Trophoblast cell (in vitro differentiated cells and primary cell): Measurements from ENCODE around the gene FLII.

ENCODE experiments used
- DNase-seq, 2 donors: peaks; one replicate each; pipeline ENCODE4 v3.0.0-alpha.2; 2016
- H2AFZ ChIP-seq: 2 replicates; pipeline ENCODE4 v1.6.1; 2013; ENCODE audit warnings: low read length, moderate library complexity, mild to moderate bottlenecking; ENCODE audit not compliant: insufficient read depth, poor library complexity
- H2AK5ac ChIP-seq: 2 replicates; pipeline ENCODE4 v1.6.1; 2013; ENCODE audit warnings: mild to moderate bottlenecking, low read length
- H2BK120ac ChIP-seq: 2 replicates; pipeline ENCODE4 v1.6.1; 2013; ENCODE audit warnings: low read length, mild to moderate bottlenecking, moderate library complexity; ENCODE audit not compliant: insufficient read depth, poor library complexity
- H2BK12ac ChIP-seq: 2 replicates; pipeline ENCODE4 v1.6.1; 2013; ENCODE audit warnings: mild to moderate bottlenecking, low read length, moderate library complexity
- H2BK5ac ChIP-seq: 2 replicates; pipeline ENCODE4 v1.6.1; 2013; ENCODE audit warnings: low read length, low read depth, moderate library complexity, mild to moderate bottlenecking; ENCODE audit not compliant: poor library complexity
- H3K14ac ChIP-seq: 2 replicates; pipeline ENCODE4 v1.6.1; 2013; ENCODE audit warnings: mild to moderate bottlenecking, low read length
- H3K18ac ChIP-seq: 2 replicates; pipeline ENCODE4 v1.6.1; 2013; ENCODE audit warnings: mild to moderate bottlenecking, low read length
- H3K23ac ChIP-seq: 2 replicates; pipeline ENCODE4 v1.6.1; 2013; ENCODE audit warnings: low read length
- H3K27ac ChIP-seq: 2 replicates; pipeline ENCODE4 v1.5.1; 2013; ENCODE audit warnings: low read depth, mild to moderate bottlenecking, inconsistent platforms, low read length, moderate library complexity
- H3K27me3 ChIP-seq: 2 replicates; pipeline ENCODE4 v1.6.1; 2013; ENCODE audit warnings: inconsistent platforms, mild to moderate bottlenecking, low read length, moderate library complexity; ENCODE audit not compliant: insufficient read depth
- H3K36me3 ChIP-seq, 2 experiments: 1 replicate in 1 of 2; 2 replicates in 1 of 2; pipeline ENCODE4 v1.6.1; 2013; ENCODE audit warnings: low read length in 2 of 2, mild to moderate bottlenecking in 2 of 2, moderate library complexity in 1 of 2; ENCODE audit not compliant: insufficient read depth in 2 of 2, control insufficient read depth in 1 of 2
- H3K4ac ChIP-seq: 2 replicates; pipeline ENCODE4 v1.6.1; 2013; ENCODE audit warnings: low read depth, mild to moderate bottlenecking, low read length, moderate library complexity
- H3K4me1 ChIP-seq, 2 experiments: 1 replicate in 1 of 2; 2 replicates in 1 of 2; pipeline ENCODE4 v1.6.1; 2013; ENCODE audit warnings: low read length in 2 of 2, mild to moderate bottlenecking in 2 of 2, moderate library complexity in 1 of 2; ENCODE audit not compliant: insufficient read depth in 2 of 2, control insufficient read depth in 1 of 2
- H3K4me2 ChIP-seq: 2 replicates; pipeline ENCODE4 v1.6.1; 2013; ENCODE audit warnings: inconsistent platforms, mild to moderate bottlenecking, low read length, moderate library complexity
- H3K4me3 ChIP-seq: 2 replicates; pipeline ENCODE4 v1.5.1; 2013; ENCODE audit warnings: mild to moderate bottlenecking, low read depth, low read length, inconsistent platforms
- H3K79me1 ChIP-seq: one replicate; pipeline ENCODE4 v1.6.1; 2013; ENCODE audit warnings: low read length
- H3K79me2 ChIP-seq: 2 replicates; pipeline ENCODE4 v1.6.1; 2013; ENCODE audit warnings: low read length, mild to moderate bottlenecking; ENCODE audit not compliant: control insufficient read depth, insufficient read depth, poor library complexity
- H3K9ac ChIP-seq: 2 replicates; pipeline ENCODE4 v1.6.1; 2013; ENCODE audit warnings: mild to moderate bottlenecking, low read length
- H3K9me3 ChIP-seq: 2 replicates; pipeline ENCODE4 v1.6.1; 2013; ENCODE audit warnings: low read depth, mild to moderate bottlenecking, control low read depth, inconsistent platforms, low read length; ENCODE audit not compliant: insufficient read depth
- H4K12ac ChIP-seq: 2 replicates; pipeline ENCODE4 v1.6.1; 2013; ENCODE audit warnings: low read depth, mild to moderate bottlenecking, low read length, moderate library complexity
- H4K8ac ChIP-seq: 2 replicates; pipeline ENCODE4 v1.6.1; 2013; ENCODE audit warnings: low read depth, mild to moderate bottlenecking, low read length, moderate library complexity
- H4K91ac ChIP-seq: one replicate; pipeline ENCODE4 v1.6.1; 2013; ENCODE audit warnings: low read depth, mild to moderate bottlenecking, low read length, moderate library complexity
- WGBS: extraction: QIAGEN DNeasy Blood & Tissue Kit; methylation state at CpG from one replicate; pipeline ENCODE4 v1.1.7; 2013; ENCODE audit warnings: missing lambda C conversion rate; ENCODE audit not compliant: insufficient read length, insufficient coverage; ENCODE audit errors: extremely low coverage; 5-methylcytosine and 5-hydroxymethylcytosine counted together

Gene FLII

DNA sequence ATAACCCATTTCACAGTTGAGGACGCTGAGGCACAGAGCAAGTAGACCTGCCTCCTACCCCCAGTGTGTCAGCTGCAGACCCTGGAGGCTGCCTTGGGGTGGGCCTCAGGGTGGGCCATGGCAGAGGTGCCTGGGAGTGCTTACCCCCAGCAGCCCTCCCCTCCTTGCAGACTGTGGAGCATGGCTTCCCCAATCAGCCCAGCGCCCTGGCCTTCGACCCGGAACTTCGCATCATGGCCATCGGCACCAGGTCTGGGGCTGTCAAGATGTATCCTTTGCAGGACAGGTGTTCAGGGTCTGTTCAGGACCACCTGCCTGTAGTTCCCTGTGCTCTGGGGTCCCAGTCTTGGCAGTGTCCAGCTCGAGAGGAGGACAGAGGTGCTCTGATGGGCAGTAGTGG lies 28.8 kb downstream of the FLII start:
- peaks cover 28% of the 10 kb centered on the region in 2 experiments for H3K36me3 ChIP-seq
- no peak overlapping the region for H3K4ac ChIP-seq
- H2AFZ ChIP-seq: no peak overlapping the region
- no peak overlapping the region for H3K23ac ChIP-seq
- no peak overlapping the region for H3K14ac ChIP-seq
- H3K79me2 ChIP-seq: peaks cover 10% of the 10 kb centered on the region
- no peak overlapping the region for H4K91ac ChIP-seq
- H3K9ac ChIP-seq: no peak overlapping the region
- H3K27ac ChIP-seq: no peak overlapping the region
- H3K18ac ChIP-seq: no peak overlapping the region
- H4K12ac ChIP-seq: no peak overlapping the region
- no peak overlapping the region for H2AK5ac ChIP-seq
- no peak overlapping the region for H2BK12ac ChIP-seq
- H3K27me3 ChIP-seq: no peaks in the 10 kb centered on the region
- no peak for DNase-seq
- no peaks in the 10 kb centered on the region for H3K9me3 ChIP-seq
- peaks cover 8 to 11% of the 10 kb centered on the region in 2 experiments for H3K4me1 ChIP-seq
- H3K4me2 ChIP-seq: no peak overlapping the region
- peaks cover 11% of the 10 kb centered on the region for H3K79me1 ChIP-seq
- no peak overlapping the region for H3K4me3 ChIP-seq
- no CpG with 5 or more reads among the region's 7 CpGs for WGBS
- H2BK5ac ChIP-seq: no peak overlapping the region
- no peak overlapping the region for H2BK120ac ChIP-seq
- H4K8ac ChIP-seq: no peak overlapping the region

DNA sequence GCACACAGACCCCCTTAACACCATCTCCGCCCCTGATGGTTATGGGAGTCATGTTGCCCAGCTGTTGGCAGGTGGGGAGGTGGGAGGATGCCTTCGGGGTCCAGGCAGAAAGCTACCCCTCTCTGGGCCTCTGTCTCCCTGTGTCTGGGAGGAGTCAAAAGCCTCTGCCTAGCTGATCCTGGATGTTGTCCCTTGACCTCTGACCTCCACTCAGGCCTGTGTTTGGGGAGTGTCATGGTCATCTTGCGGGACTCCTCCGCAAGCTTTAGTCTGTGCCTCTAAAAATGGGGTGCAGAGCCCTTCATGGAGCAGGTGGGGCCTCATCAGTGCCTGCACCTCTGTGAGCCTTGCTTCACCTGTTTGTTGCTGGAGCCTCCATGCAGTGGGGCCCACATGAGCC lies 29.3 kb downstream of the FLII start:
- no peak for DNase-seq
- no peak overlapping the region for H2BK120ac ChIP-seq

DNA sequence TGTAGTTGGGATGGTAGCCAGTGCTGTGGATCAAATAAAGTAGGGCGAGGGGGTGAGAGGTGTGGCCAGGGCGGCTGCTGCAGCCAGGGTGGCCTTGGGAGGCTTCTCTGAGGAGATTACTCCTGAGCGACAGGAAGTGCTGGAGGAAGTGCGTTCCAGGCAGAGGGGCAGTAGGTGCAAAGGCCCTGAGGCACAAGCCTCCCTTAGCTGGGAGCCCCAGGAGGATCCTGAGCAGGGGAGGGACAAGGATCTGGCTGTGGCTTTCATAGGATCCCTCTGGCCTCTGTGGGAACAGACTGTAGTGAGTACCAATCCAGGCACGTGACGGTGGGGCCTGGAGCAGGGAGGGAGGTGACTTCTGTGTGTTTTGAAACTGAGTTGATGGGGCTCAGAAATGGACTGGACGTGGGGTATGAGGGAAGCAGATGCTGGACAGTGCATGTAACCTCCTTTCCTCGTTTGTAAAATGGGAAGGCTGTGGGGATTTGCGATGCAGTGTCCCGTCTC lies 30.3 kb downstream of the FLII start:
- Histone ChIP-seq H3K23ac (no peak overlapping the region), H3K14ac (no peak overlapping the region), H3K27me3 (no peaks in the 10 kb centered on the region), H4K8ac (no peak overlapping the region), H2BK120ac (no peak overlapping the region), H3K9me3 (no peaks in the 10 kb centered on the region), H3K9ac (no peak overlapping the region), H3K4ac (no peak overlapping the region), H3K18ac (no peak overlapping the region), H2AFZ (no peak overlapping the region), H3K4me1 (peaks cover 16 to 20% of the 10 kb centered on the region in 2 experiments), H3K36me3 (peaks cover 13% of the 10 kb centered on the region in 2 experiments), H3K79me1 (peaks cover 18% of the 10 kb centered on the region), H2AK5ac (no peak overlapping the region), H4K91ac (no peak overlapping the region), H2BK5ac (no peak overlapping the region), H3K27ac (no peak overlapping the region), H3K4me3 (no peak overlapping the region), H3K4me2 (no peak overlapping the region), H4K12ac (no peak overlapping the region), H3K79me2 (peaks cover 10% of the 10 kb centered on the region), H2BK12ac (no peak overlapping the region)
- DNase-seq: no peak
- WGBS: no CpG with 5 or more reads among the region's 10 CpGs

More for the DNA sequence above, 29.3 kb downstream of the FLII start:
- no peaks in the 10 kb centered on the region for H3K9me3 ChIP-seq
- H3K36me3 ChIP-seq: peaks cover 23% of the 10 kb centered on the region in 2 experiments
- H3K79me1 ChIP-seq: peaks cover 15% of the 10 kb centered on the region
- H3K18ac ChIP-seq: no peak overlapping the region
- H3K23ac ChIP-seq: no peak overlapping the region
- H3K79me2 ChIP-seq: peaks cover 10% of the 10 kb centered on the region
- no peak overlapping the region for H4K12ac ChIP-seq
- no CpG with 5 or more reads among the region's 4 CpGs for WGBS
- no peak overlapping the region for H3K4me2 ChIP-seq
- H4K8ac ChIP-seq: no peak overlapping the region
- no peak overlapping the region for H2AK5ac ChIP-seq
- H3K4me1 ChIP-seq: peaks cover 13 to 16% of the 10 kb centered on the region in 2 experiments
- H2BK12ac ChIP-seq: no peak overlapping the region
- no peak overlapping the region for H4K91ac ChIP-seq
- no peak overlapping the region for H2AFZ ChIP-seq
- no peak overlapping the region for H3K27ac ChIP-seq
- H3K14ac ChIP-seq: no peak overlapping the region
- no peak overlapping the region for H3K4ac ChIP-seq
- H3K9ac ChIP-seq: no peak overlapping the region
- no peak overlapping the region for H2BK5ac ChIP-seq
- no peak overlapping the region for H3K4me3 ChIP-seq
- H3K27me3 ChIP-seq: no peaks in the 10 kb centered on the region

DNA sequence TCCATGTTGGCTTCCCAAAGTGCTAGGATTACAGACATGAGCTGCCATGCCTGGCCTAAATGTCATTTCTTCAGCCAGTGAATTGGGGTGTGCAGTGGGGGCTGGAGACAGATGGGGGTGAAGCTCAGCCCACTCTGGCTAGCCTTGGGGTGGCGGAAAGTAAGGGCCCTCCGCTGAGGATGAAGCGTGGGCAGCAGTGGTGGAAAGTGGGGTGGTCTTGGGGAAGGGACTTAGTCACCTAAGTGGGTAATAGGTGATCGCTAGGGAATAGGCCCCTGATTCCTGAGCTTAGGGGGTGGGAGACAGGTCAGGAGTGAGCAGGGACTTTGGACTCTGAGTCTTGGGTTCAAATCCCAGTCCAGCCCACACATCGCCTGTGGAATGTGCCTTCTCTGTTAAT lies 30.9 kb downstream of the FLII start:
- Histone ChIP-seq H3K14ac (no peak overlapping the region), H3K23ac (no peak overlapping the region), H4K12ac (no peak overlapping the region), H3K4me3 (no peak overlapping the region), H2AK5ac (no peak overlapping the region), H3K36me3 (peaks cover 8% of the 10 kb centered on the region in 2 experiments), H2AFZ (no peak overlapping the region), H3K4me2 (no peak overlapping the region), H2BK5ac (no peak overlapping the region), H3K18ac (no peak overlapping the region), H3K79me1 (peaks cover 18% of the 10 kb centered on the region), H4K8ac (no peak overlapping the region), H2BK120ac (no peak overlapping the region), H3K79me2 (peaks cover 10% of the 10 kb centered on the region), H3K4me1 (peaks cover 16 to 20% of the 10 kb centered on the region in 2 experiments), H4K91ac (no peak overlapping the region), H3K9me3 (no peaks in the 10 kb centered on the region), H3K4ac (peak overlapping the region; percentile 16), H3K27ac (no peak overlapping the region), H3K9ac (no peak overlapping the region), H2BK12ac (no peak overlapping the region), H3K27me3 (no peaks in the 10 kb centered on the region)
- no CpG with 5 or more reads among the region's 5 CpGs for WGBS
- DNase-seq: no peak
